GM23338 (cell line): ENCODE results near the gene RBM14. TPM values are rescaled to one million over a fixed set of nuclear protein-coding genes. Genes with fewer than 3 reads are reported as not detected.

Source experiments
- ATAC-seq: fragments of 200-7000 bp; cut with Tn5 transposase; 3 replicates; pipeline ENCODE4 v1.9.1; 2020
- DNase-seq: peaks from one replicate; pipeline ENCODE4 v3.0.0-alpha.2; 2015; ENCODE audit warnings: low spot score
- H2AFZ ChIP-seq: fragments of 200-600 bp; sonication (generic); 2 replicates; pipeline ENCODE4 v1.8.0; 2016; ENCODE audit warnings: antibody characterized with exemption, mild to moderate bottlenecking, moderate library complexity
- H3F3A ChIP-seq: fragments of 200-600 bp; sonication (generic); replicated peaks from 2 replicates; pipeline ENCODE4 v1.8.0; 2017; ENCODE audit warnings: antibody characterized with exemption, mixed run types, low read depth
- H3K27ac ChIP-seq: fragments of 200-600 bp; sonication (generic); 2 replicates; pipeline ENCODE4 v1.6.1; 2016; ENCODE audit warnings: low read depth
- H3K27me3 ChIP-seq: fragments of 200-600 bp; sonication (generic); 2 replicates; pipeline ENCODE4 v1.8.0; 2016; ENCODE audit warnings: mild to moderate bottlenecking, mixed run types, moderate library complexity; ENCODE audit not compliant: insufficient read depth
- H3K36me3 ChIP-seq: fragments of 200-600 bp; sonication (generic); 2 replicates; pipeline ENCODE4 v1.8.0; 2016; ENCODE audit warnings: mild to moderate bottlenecking; ENCODE audit not compliant: insufficient read depth
- H3K4me1 ChIP-seq: fragments of 200-600 bp; sonication (generic); 2 replicates; pipeline ENCODE4 v1.8.0; 2016; ENCODE audit warnings: mild to moderate bottlenecking, moderate library complexity; ENCODE audit not compliant: insufficient read depth
- H3K4me2 ChIP-seq: fragments of 200-600 bp; sonication (generic); 2 replicates; pipeline ENCODE4 v1.7.1; 2017; ENCODE audit warnings: mixed run types
- H3K4me3 ChIP-seq: fragments of 200-600 bp; sonication (generic); 2 replicates; pipeline ENCODE4 v1.6.1; 2016; ENCODE audit warnings: mixed run types
- H3K79me2 ChIP-seq: fragments of 200-600 bp; sonication (generic); replicated peaks from 2 replicates; pipeline ENCODE4 v1.8.0; 2017; ENCODE audit warnings: mild to moderate bottlenecking; ENCODE audit not compliant: insufficient read depth
- H3K9me2 ChIP-seq: fragments of 200-600 bp; sonication (generic); 2 replicates; pipeline ENCODE4 v1.8.0; 2017; ENCODE audit not compliant: insufficient read depth
- H4K20me1 ChIP-seq: fragments of 200-600 bp; sonication (generic); replicated peaks from 2 replicates; pipeline ENCODE4 v1.8.0; 2017; ENCODE audit warnings: mild to moderate bottlenecking; ENCODE audit not compliant: insufficient read depth
- H3K27ac Mint-ChIP-seq: 2 replicates; pipeline ENCODE4 v1.8.0; 2020; ENCODE audit warnings: inconsistent platforms, mild to moderate bottlenecking, moderate library complexity, mixed read lengths
- H3K27me3 Mint-ChIP-seq: 3 replicates; pipeline ENCODE4 v1.8.0; 2022; ENCODE audit warnings: low read depth, mild to moderate bottlenecking, moderate library complexity, mixed read lengths, inconsistent platforms; ENCODE audit not compliant: insufficient read depth, poor library complexity
- H3K36me3 Mint-ChIP-seq: 3 replicates; pipeline ENCODE4 v1.8.0; 2021; ENCODE audit warnings: low read depth, mild to moderate bottlenecking, inconsistent platforms, moderate library complexity, mixed read lengths
- H3K4me1 Mint-ChIP-seq: 3 replicates; pipeline ENCODE4 v1.8.0; 2020; ENCODE audit warnings: mild to moderate bottlenecking, inconsistent platforms, mixed read lengths
- H3K4me3 Mint-ChIP-seq: 3 replicates; pipeline ENCODE4 v1.8.0; 2021; ENCODE audit warnings: moderate library complexity, mild to moderate bottlenecking, inconsistent platforms, mixed read lengths
- H3K9me3 Mint-ChIP-seq: 3 replicates; pipeline ENCODE4 v1.8.0; 2020; ENCODE audit warnings: moderate library complexity, mild to moderate bottlenecking, inconsistent platforms, mixed read lengths
- EZH2 ChIP-seq: fragments of 200-600 bp; sonication (generic); IDR thresholded peaks from one replicate; pipeline ENCODE4 v1.8.0; 2017; ENCODE audit warnings: antibody characterized with exemption, mild to moderate bottlenecking, low read depth; ENCODE audit not compliant: unreplicated experiment
- JUNB ChIP-seq: IDR thresholded peaks from one replicate; pipeline ENCODE4 v1.6.1; 2016; ENCODE audit warnings: antibody characterized with exemption; ENCODE audit not compliant: unreplicated experiment
- POLR2AphosphoS5 ChIP-seq: IDR thresholded peaks from 2 replicates; pipeline ENCODE4 v1.6.1; 2016; ENCODE audit warnings: antibody characterized with exemption, low read depth
- REST ChIP-seq: IDR thresholded peaks from one replicate; pipeline ENCODE4 v1.6.1; 2018; ENCODE audit warnings: antibody characterized with exemption; ENCODE audit not compliant: unreplicated experiment
- STAT1 ChIP-seq: IDR thresholded peaks from one replicate; pipeline ENCODE4 v1.6.1; 2016; ENCODE audit warnings: antibody characterized with exemption; ENCODE audit not compliant: unreplicated experiment
- ZNF331 ChIP-seq: fragments of 250-450 bp; sonication (Bioruptor Pico); IDR thresholded peaks from 2 replicates; pipeline ENCODE4 v1.5.0; 2020; ENCODE audit warnings: low read depth, mild to moderate bottlenecking, moderate library complexity
- polyA plus RNA-seq: library from polyadenylated mRNA; unstranded; fragments of >200 nt; fragmentation: Nextera tagmentation; extraction: Ambion mirVana; gene quantifications from 2 replicates; pipeline ENCODE4 v1.2.1, GENCODE V29; 2016
- small RNA-seq: library from RNA; depleted of rRNA; stranded (forward); fragments of <200 nt; gene quantifications from one replicate; pipeline ENCODE3, GENCODE V24; 2014; ENCODE audit warnings: low replicate concordance
- total RNA-seq: library from RNA; depleted of rRNA; stranded (reverse); fragments of >200 nt; shearing (Covaris generic); gene quantifications from 2 replicates; pipeline ENCODE4 v1.2.3, GENCODE V29; 2014; rRNA removed

The RBM14 gene
- total and polyA plus RNA-seq, 2 experiments from 2014 or later, result 45.4 to 83.5 TPM

- peaks cover 22% of the 10 kb centered on the region for H3K36me3 Mint-ChIP-seq
- peak overlapping the region; percentile 95 for H3K4me3 Mint-ChIP-seq
- H3K27ac ChIP-seq, result no peak overlapping the region; the same call in 1 of the 2 replicates
Measured at GRCh38 chr11:66676282-66676919, 60.0 kb downstream of the RBM14 start.

More at GRCh38 chr11:66676282-66676919, 60.0 kb downstream of the RBM14 start:
- H3K4me2 ChIP-seq, result peak overlapping the region; percentile 81
- H3K79me2 ChIP-seq, result peaks cover 58% of the 10 kb centered on the region
- Mint-ChIP-seq H3K9me3 (no peaks in the 10 kb centered on the region; the same call in 2 of the 3 replicates), H3K27ac (peak overlapping the region; percentile 99; the same call in 1 of the 2 replicates), H3K4me1 (peaks cover 24% of the 10 kb centered on the region), H3K27me3 (peaks cover 13% of the 10 kb centered on the region)
- H3F3A ChIP-seq, result peaks cover 9% of the 10 kb centered on the region; the same call in 1 of the 2 replicates
- no peaks in the 10 kb centered on the region for H3K9me2 ChIP-seq
- no peak overlapping the region for H2AFZ ChIP-seq
- H4K20me1 ChIP-seq, result peaks cover 21% of the 10 kb centered on the region
- no peak for ATAC-seq
- no peak for DNase-seq
- H3K27me3 ChIP-seq, result no peaks in the 10 kb centered on the region
- no peak for TF ChIP-seq REST
- no peak for TF ChIP-seq ZNF331
- TF ChIP-seq POLR2AphosphoS5, result no peak
- TF ChIP-seq JUNB, result no peak
- TF ChIP-seq STAT1, result no peak
- no peak for TF ChIP-seq EZH2
- H3K36me3 ChIP-seq, result no peaks in the 10 kb centered on the region
- H3K4me3 ChIP-seq, result peak overlapping the region; percentile 65
- H3K4me1 ChIP-seq, result peaks cover 24% of the 10 kb centered on the region

Small RNAs within 50 kb of the gene (small RNA-seq; reads per million reads assigned to genes)
- gene RNU4-39P, result not detected

Other genes with a start within 250 kb of the RBM14 start
- 26.3 and 31.1 TPM in 2 replicates for gene SLC29A2, start 244.9 kb upstream of the RBM14 start, total RNA-seq
- 26.0 TPM in 2 replicates for gene SLC29A2, start 244.9 kb upstream of the RBM14 start, polyA plus RNA-seq
- 0.35 and 0.97 TPM in 2 replicates for gene NPAS4, start 195.6 kb upstream of the RBM14 start, total RNA-seq
- gene NPAS4, start 195.6 kb upstream of the RBM14 start, polyA plus RNA-seq, result 0.66 and 0.71 TPM in 2 replicates
- 139 and 234 TPM in 2 replicates for gene MRPL11, start 177.8 kb upstream of the RBM14 start, total RNA-seq
- gene MRPL11, start 177.8 kb upstream of the RBM14 start, polyA plus RNA-seq, result 236 and 237 TPM in 2 replicates
- gene PELI3, start 149.7 kb upstream of the RBM14 start, total RNA-seq, result 8.5 and 9.1 TPM in 2 replicates
- 2.2 and 2.8 TPM in 2 replicates for gene PELI3, start 149.7 kb upstream of the RBM14 start, polyA plus RNA-seq
- 85.9 and 101 TPM in 2 replicates for gene DPP3, start 136.2 kb upstream of the RBM14 start, total RNA-seq
- 22.2 and 22.7 TPM in 2 replicates for gene DPP3, start 136.2 kb upstream of the RBM14 start, polyA plus RNA-seq
- gene BBS1, start 106.0 kb upstream of the RBM14 start, total RNA-seq, result 27.8 and 41.3 TPM in 2 replicates
- 8.7 and 11.6 TPM in 2 replicates for gene BBS1, start 106.0 kb upstream of the RBM14 start, polyA plus RNA-seq
- gene ZDHHC24, start 70.6 kb upstream of the RBM14 start, total RNA-seq, result 10.0 and 13.1 TPM in 2 replicates
- 5.6 and 7.3 TPM in 2 replicates for gene ZDHHC24, start 70.6 kb upstream of the RBM14 start, polyA plus RNA-seq
- 3.8 and 6.3 TPM in 2 replicates for gene ACTN3, start 69.7 kb upstream of the RBM14 start, total RNA-seq
- gene ACTN3, start 69.7 kb upstream of the RBM14 start, polyA plus RNA-seq, result 6.0 and 7.3 TPM in 2 replicates
- 39.9 and 51.1 TPM in 2 replicates for gene CTSF, start 48.0 kb upstream of the RBM14 start, total RNA-seq
- gene CTSF, start 48.0 kb upstream of the RBM14 start, polyA plus RNA-seq, result 20.4 and 21.6 TPM in 2 replicates
- gene CCDC87, start 23.6 kb upstream of the RBM14 start, total RNA-seq, result 0.74 and 1.2 TPM in 2 replicates
- 0.12 and 0.39 TPM in 2 replicates for gene CCDC87, start 23.6 kb upstream of the RBM14 start, polyA plus RNA-seq
- gene CCS, start 23.4 kb upstream of the RBM14 start, total RNA-seq, result 36.1 and 39.1 TPM in 2 replicates
- gene CCS, start 23.4 kb upstream of the RBM14 start, polyA plus RNA-seq, result 53.2 and 60.7 TPM in 2 replicates
- 133 and 147 TPM in 2 replicates for gene RBM4, start 22.1 kb downstream of the RBM14 start, total RNA-seq
- gene RBM4, start 22.1 kb downstream of the RBM14 start, polyA plus RNA-seq, result 122 and 146 TPM in 2 replicates
- 22.9 and 31.0 TPM in 2 replicates for gene RBM4B, start 61.3 kb downstream of the RBM14 start, total RNA-seq
- 21.1 and 28.0 TPM in 2 replicates for gene RBM4B, start 61.3 kb downstream of the RBM14 start, polyA plus RNA-seq
- gene SPTBN2, start 112.6 kb downstream of the RBM14 start, total RNA-seq, result 28.9 and 49.1 TPM in 2 replicates
- 6.9 and 7.7 TPM in 2 replicates for gene SPTBN2, start 112.6 kb downstream of the RBM14 start, polyA plus RNA-seq
- 44.7 and 55.1 TPM in 2 replicates for gene RCE1, start 226.8 kb downstream of the RBM14 start, total RNA-seq
- 27.7 and 27.8 TPM in 2 replicates for gene RCE1, start 226.8 kb downstream of the RBM14 start, polyA plus RNA-seq
- gene LRFN4, start 240.4 kb downstream of the RBM14 start, total RNA-seq, result 56.7 and 63.5 TPM in 2 replicates
- gene LRFN4, start 240.4 kb downstream of the RBM14 start, polyA plus RNA-seq, result 9.8 and 11.1 TPM in 2 replicates